Motor neuron (in vitro differentiated cells): ENCODE results near the gene NEURL1. TPM values are rescaled to one million over a fixed set of nuclear protein-coding genes. Genes with fewer than 3 reads are reported as not detected.

Source experiments
- ATAC-seq, 8 experiments: fragments of 200-7000 bp; cut with Tn5 transposase; replicated peaks in 6 of 8; 2 replicates each; pipeline ENCODE4 v1.8.0; 2021; ENCODE audit warnings: mild to moderate bottlenecking in 8 of 8, moderate library complexity in 8 of 8
- H3K27ac ChIP-seq, 2 donors: fragments of 250-450 bp; sonication (Bioruptor Pico); 2 replicates each; pipeline ENCODE4 v1.9.0; 2021; ENCODE audit warnings: antibody characterized with exemption in 2 of 2, mild to moderate bottlenecking in 2 of 2, moderate library complexity in 1 of 2
- H3K4me1 ChIP-seq, 2 donors: fragments of 250-450 bp; sonication (Bioruptor Pico); replicated peaks in 1 of 2; 2 replicates each; pipeline ENCODE4 v1.6.1; 2021; ENCODE audit warnings: antibody characterized with exemption in 2 of 2, mild to moderate bottlenecking in 2 of 2, moderate library complexity in 1 of 2
- H3K4me3 ChIP-seq, 5 donors: fragments of 250-450 bp; sonication (Bioruptor Pico); 2 replicates each; pipeline ENCODE4 v1.9.0; 2021; ENCODE audit warnings: antibody characterized with exemption in 5 of 5, mild to moderate bottlenecking in 5 of 5, moderate library complexity in 4 of 5
- WGBS, 10 experiments: fragments of 450-650 bp; shearing (Covaris generic); methylation state at CpG; one replicate each; pipeline ENCODE4 v1.0.0; 2022; 5-methylcytosine and 5-hydroxymethylcytosine counted together
- in situ Hi-C, 9 experiments: fragments of 400-800 bp; cut with MboI; loops; one replicate each; pipeline ENCODE4 v1.15.0; 2021; ENCODE audit warnings: low sequenced_read_pairs in 9 of 9, low pct_unique_long_range_greater_than_20kb in 2 of 9; ENCODE audit not compliant: unreplicated experiment in 9 of 9
- total RNA-seq, 8 experiments: library from RNA; unstranded; fragments of 300-600 nt; gene quantifications; 2 replicates each; pipeline versions ENCODE4 v1.2.3 to v1.2.4, GENCODE V29; 2022

Gene NEURL1
- total RNA-seq, 8 experiments from 2014 or later: 1.6 to 11.7 (median 6.0) TPM

GRCh38 chr10:103635580-103635979, 142.1 kb downstream of the NEURL1 start:
- H3K27ac ChIP-seq: peak overlapping the region in 1 of 2 donors; percentile 19
- peaks cover 0 to 14% of the 10 kb centered on the region in 2 donors for H3K4me1 ChIP-seq
- in situ Hi-C loops: no loop called here
- WGBS, 10 experiments: 10 to 100% (median 88%) methylated on average over 1 to 2 of the region's 5 CpGs; no CpG with 5 or more reads in 5 of the 10 experiments
- ATAC-seq: no peak
- no peak overlapping the region for H3K4me3 ChIP-seq

- WGBS, 10 experiments: 20 to 82% (median 58%) methylated on average over 1 to 3 of the region's 5 CpGs; no CpG with 5 or more reads in 6 of the 10 experiments
- in situ Hi-C loops: no loop called here
- H3K4me1 ChIP-seq: peaks cover 0 to 14% of the 10 kb centered on the region in 2 donors
- ATAC-seq: peak in 6 of 8 experiments; percentile 17 to 52 (median 31)
- H3K4me3 ChIP-seq: no peak overlapping the region
- peak overlapping the region in 1 of 2 donors; percentile 19 for H3K27ac ChIP-seq
Observed at GRCh38 chr10:103636492-103636891, 143.0 kb downstream of the NEURL1 start.

- WGBS, 10 experiments: 17 to 100% (median 80%) methylated on average over 1 to 8 of the region's 10 CpGs; no CpG with 5 or more reads in 5 of the 10 experiments
- no peak overlapping the region for H3K4me3 ChIP-seq
- in situ Hi-C loops: no loop called here
- H3K27ac ChIP-seq: no peak overlapping the region
- peaks cover 0 to 15% of the 10 kb centered on the region in 2 donors for H3K4me1 ChIP-seq
- no peak for ATAC-seq
Observed at GRCh38 chr10:103637011-103637410, 143.5 kb downstream of the NEURL1 start.

- ATAC-seq: peak in 6 of 8 experiments; percentile 6 to 85 (median 18)
- WGBS, 10 experiments: 20 to 88% (median 70%) methylated on average over 2 to 10 of the region's 19 CpGs; no CpG with 5 or more reads in 7 of the 10 experiments
- in situ Hi-C loops: no loop called here
- Histone ChIP-seq H3K4me3 (no peak overlapping the region), H3K4me1 (peaks cover 0 to 19% of the 10 kb centered on the region in 2 donors), H3K27ac (no peak overlapping the region)
Observed at GRCh38 chr10:103637927-103638557, 144.5 kb downstream of the NEURL1 start.

- WGBS, 10 experiments: 0 to 100% (median 90%) methylated on average over 1 to 5 of the region's 8 CpGs; no CpG with 5 or more reads in 4 of the 10 experiments
- no peak overlapping the region for H3K4me3 ChIP-seq
- peaks cover 0 to 19% of the 10 kb centered on the region in 2 donors for H3K4me1 ChIP-seq
- no peak overlapping the region for H3K27ac ChIP-seq
- in situ Hi-C loops: no loop called here
- no peak for ATAC-seq
Observed at GRCh38 chr10:103638948-103639347, 145.4 kb downstream of the NEURL1 start.

GRCh38 chr10:103640436-103641181, 147.1 kb downstream of the NEURL1 start:
- Histone ChIP-seq H3K4me1 (peaks cover 0 to 19% of the 10 kb centered on the region in 2 donors), H3K27ac (no peak overlapping the region), H3K4me3 (no peak overlapping the region)
- WGBS, 10 experiments: 52 to 100% (median 84%) methylated on average over 1 to 5 of the region's 11 CpGs; no CpG with 5 or more reads in 2 of the 10 experiments
- in situ Hi-C loops: no loop called here
- ATAC-seq: no peak

GRCh38 chr10:103641326-103641725, 147.8 kb downstream of the NEURL1 start:
- in situ Hi-C loops: no loop called here
- Histone ChIP-seq H3K4me3 (no peak overlapping the region), H3K4me1 (peaks cover 0 to 16% of the 10 kb centered on the region in 2 donors), H3K27ac (no peak overlapping the region)
- no peak for ATAC-seq
- WGBS, 10 experiments: 52 to 100% (median 84%) methylated on average over 2 to 4 of the region's 4 CpGs; no CpG with 5 or more reads in 2 of the 10 experiments

Other genes with a start within 250 kb of the NEURL1 start
- gene RPEL1, start 247.8 kb upstream of the NEURL1 start, total RNA-seq: 1 to 10 TPM in 1 of 8 experiments, under 1 TPM in 5, not detected in 2; 0.09 to 1.3 (median 0.25) TPM
- 100 to 1,000 TPM in 6 of 8 experiments, 10 to 100 TPM in 1, 1 to 10 TPM in 1; 1.9 to 271 (median 160) TPM for gene INA, start 216.6 kb upstream of the NEURL1 start, total RNA-seq
- 10 to 100 TPM in 3 of 8 experiments, 1 to 10 TPM in 5; 6.2 to 15.4 (median 7.9) TPM for gene PCGF6, start 142.6 kb upstream of the NEURL1 start, total RNA-seq
- gene TAF5, start 125.7 kb upstream of the NEURL1 start, total RNA-seq: 10 to 100 TPM in 2 of 8 experiments, 1 to 10 TPM in 6; 2.5 to 11.0 (median 7.9) TPM
- 100 to 1,000 TPM; 657 to 961 (median 829) TPM for gene ATP5MK, start 97.2 kb upstream of the NEURL1 start, total RNA-seq
- gene PDCD11, start 97.1 kb upstream of the NEURL1 start, total RNA-seq: 10 to 100 TPM; 20.6 to 60.1 (median 39.2) TPM
- gene CALHM2, start 41.3 kb upstream of the NEURL1 start, total RNA-seq: 10 to 100 TPM in 3 of 8 experiments, 1 to 10 TPM in 5; 1.1 to 32.8 (median 3.7) TPM
- gene CALHM1, start 34.8 kb upstream of the NEURL1 start, total RNA-seq: under 1 TPM; 0.05 to 0.59 (median 0.23) TPM
- gene CALHM3, start 14.5 kb upstream of the NEURL1 start, total RNA-seq: 1 to 10 TPM in 1 of 8 experiments, under 1 TPM in 1, not detected in 6; 0.36 to 1.8 TPM